Ammon's horn (tissue), 1 donor: ENCODE data around the gene TMEM238L.
"Not testable (repeated sequence)": the region's sequence is repeated elsewhere in the genome, so short reads cannot be mapped to it uniquely, and the experiment has no call there.

Experiments
- DNase-seq: peaks from one replicate; pipeline ENCODE4 v3.0.0-alpha.2; 2016; ENCODE audit warnings: low spot score

The TMEM238L gene

GRCh38 chr17:10803830-10804475 lies at the start of gene TMEM238L:
Gene TMEM238L (minus strand): TSS chr17:10804099. CDS start chr17:10803963, 136 bp downstream.
- DNase-seq = peak; percentile 16

GRCh38 chr17:10846636-10847035 lies 42.7 kb upstream of the TMEM238L start:
- not testable (repeated sequence) for DNase-seq

- DNase-seq = no peak
Measured at GRCh38 chr17:10845388-10845751, 41.5 kb upstream of the TMEM238L start.

- peak; percentile 91 for DNase-seq
Measured at GRCh38 chr17:10844621-10845387, 40.9 kb upstream of the TMEM238L start.

- DNase-seq = peak; percentile 10
Measured at GRCh38 chr17:10843811-10844210, 39.9 kb upstream of the TMEM238L start.

- DNase-seq = peak; percentile 80
Measured at GRCh38 chr17:10842658-10843057, 38.8 kb upstream of the TMEM238L start.

GRCh38 chr17:10838682-10839081 lies 34.8 kb upstream of the TMEM238L start:
- DNase-seq = no peak

GRCh38 chr17:10837921-10838320 lies 34.0 kb upstream of the TMEM238L start, which contains the start of gene PIRT:
Gene PIRT (minus strand): TSS chr17:10838087. CDS start chr17:10825645, 12,442 bp downstream.
- DNase-seq = peak; percentile 18

GRCh38 chr17:10836966-10837590 lies 33.2 kb upstream of the TMEM238L start:
- no peak for DNase-seq

GRCh38 chr17:10836145-10836544 lies 32.2 kb upstream of the TMEM238L start:
- no peak for DNase-seq

GRCh38 chr17:10831696-10832095 lies 27.8 kb upstream of the TMEM238L start:
- no peak for DNase-seq

GRCh38 chr17:10827898-10828552 lies 24.1 kb upstream of the TMEM238L start:
- no peak for DNase-seq

- DNase-seq = no peak
Measured at GRCh38 chr17:10824874-10825273, 21.0 kb upstream of the TMEM238L start.

GRCh38 chr17:10821770-10822169 lies 17.9 kb upstream of the TMEM238L start:
- no peak for DNase-seq

GRCh38 chr17:10821054-10821453 lies 17.2 kb upstream of the TMEM238L start:
- DNase-seq = no peak

GRCh38 chr17:10815319-10815718 lies 11.4 kb upstream of the TMEM238L start:
- no peak for DNase-seq

GRCh38 chr17:10814075-10814474 lies 10.2 kb upstream of the TMEM238L start:
- DNase-seq = no peak

- DNase-seq = peak; percentile 13
Measured at GRCh38 chr17:10812674-10813073, 8.8 kb upstream of the TMEM238L start.

GRCh38 chr17:10809605-10810004 lies 5.7 kb upstream of the TMEM238L start:
- DNase-seq = no peak

- DNase-seq = no peak
Measured at GRCh38 chr17:10807704-10808128, 3.8 kb upstream of the TMEM238L start.

- DNase-seq = no peak
Measured at GRCh38 chr17:10806545-10807262, 2.8 kb upstream of the TMEM238L start.

GRCh38 chr17:10805911-10806310 lies 2.0 kb upstream of the TMEM238L start:
- no peak for DNase-seq
